Panc1 (cell line): Measurements from ENCODE around the gene SPATA18.

Experiments
- POLR2AphosphoS5 ChIP-seq: IDR thresholded peaks from 2 replicates; pipeline ENCODE4 v1.6.1; 2012; ENCODE audit warnings: mild to moderate bottlenecking, low read depth, low read length, moderate library complexity
- SIN3A ChIP-seq: IDR thresholded peaks from 2 replicates; pipeline ENCODE4 v1.6.1; 2012; ENCODE audit warnings: low read depth, mild to moderate bottlenecking, low read length, moderate library complexity, borderline replicate concordance; ENCODE audit not compliant: insufficient read depth
- TCF7L2 ChIP-seq: IDR thresholded peaks from 2 replicates; pipeline ENCODE4 v1.6.1; 2011; ENCODE audit warnings: mild to moderate bottlenecking, low read depth, low read length, inconsistent platforms
- TF ChIP-seq, protein P1 (sequence below): fragments of 450-650 bp; IDR thresholded peaks from 2 replicates; pipeline ENCODE4 v1.5.1; 2017; ENCODE audit warnings: mild to moderate bottlenecking

DNA sequence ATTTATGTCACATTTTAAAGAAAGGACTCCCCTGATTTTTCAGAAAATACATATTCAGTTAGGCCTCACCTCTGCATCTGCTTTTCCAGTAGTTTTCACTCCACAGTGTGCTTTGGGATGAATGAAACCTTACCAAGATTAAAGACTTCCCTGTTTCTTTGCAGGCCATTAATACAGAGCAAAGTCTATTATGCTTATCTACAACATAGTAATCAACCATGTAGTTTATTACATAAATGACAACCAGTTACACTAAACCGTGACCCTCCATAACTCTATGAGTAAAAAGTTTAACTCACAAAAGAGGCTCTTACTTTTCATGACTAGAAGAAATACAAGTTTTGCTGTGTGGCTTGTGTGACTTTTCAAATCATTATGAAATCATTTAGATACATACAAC, 33.3 kb upstream of the SPATA18 start:
- TF ChIP-seq, protein P1, sequence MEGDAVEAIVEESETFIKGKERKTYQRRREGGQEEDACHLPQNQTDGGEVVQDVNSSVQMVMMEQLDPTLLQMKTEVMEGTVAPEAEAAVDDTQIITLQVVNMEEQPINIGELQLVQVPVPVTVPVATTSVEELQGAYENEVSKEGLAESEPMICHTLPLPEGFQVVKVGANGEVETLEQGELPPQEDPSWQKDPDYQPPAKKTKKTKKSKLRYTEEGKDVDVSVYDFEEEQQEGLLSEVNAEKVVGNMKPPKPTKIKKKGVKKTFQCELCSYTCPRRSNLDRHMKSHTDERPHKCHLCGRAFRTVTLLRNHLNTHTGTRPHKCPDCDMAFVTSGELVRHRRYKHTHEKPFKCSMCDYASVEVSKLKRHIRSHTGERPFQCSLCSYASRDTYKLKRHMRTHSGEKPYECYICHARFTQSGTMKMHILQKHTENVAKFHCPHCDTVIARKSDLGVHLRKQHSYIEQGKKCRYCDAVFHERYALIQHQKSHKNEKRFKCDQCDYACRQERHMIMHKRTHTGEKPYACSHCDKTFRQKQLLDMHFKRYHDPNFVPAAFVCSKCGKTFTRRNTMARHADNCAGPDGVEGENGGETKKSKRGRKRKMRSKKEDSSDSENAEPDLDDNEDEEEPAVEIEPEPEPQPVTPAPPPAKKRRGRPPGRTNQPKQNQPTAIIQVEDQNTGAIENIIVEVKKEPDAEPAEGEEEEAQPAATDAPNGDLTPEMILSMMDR: no peak
- TF ChIP-seq POLR2AphosphoS5 (no peak), SIN3A (no peak), TCF7L2 (no peak)
